Sigmoid colon (tissue), 7 donors: ENCODE measurements around the gene NFX1. TPM values are rescaled to one million over a fixed set of nuclear protein-coding genes. Genes with fewer than 3 reads are reported as not detected.
"Not testable (repeated sequence)": the region's sequence is repeated elsewhere in the genome, so short reads cannot be mapped to it uniquely, and the experiment has no call there.

ENCODE experiments used
- DNase-seq: peaks from one replicate; pipeline ENCODE4 v3.0.0-alpha.2; 2019
- H3K27ac ChIP-seq, 4 donors: fragments of 200-600 bp; sonication (generic); one replicate each; pipeline ENCODE4 v1.5.1; 2016 to 2019; ENCODE audit warnings: mild to moderate bottlenecking in 1 of 4
- H3K27me3 ChIP-seq, 3 donors: fragments of 200-600 bp; sonication (generic); one replicate each; pipeline ENCODE4 v1.5.1; 2019; ENCODE audit warnings: mild to moderate bottlenecking in 1 of 3
- H3K36me3 ChIP-seq, 4 donors: fragments of 200-600 bp; sonication (generic); one replicate each; pipeline ENCODE4 v1.5.1; 2016 to 2019
- H3K4me1 ChIP-seq, 4 donors: fragments of 200-600 bp; sonication (generic); one replicate each; pipeline ENCODE4 v1.5.1; 2017 to 2019
- H3K4me3 ChIP-seq, 4 donors: fragments of 200-600 bp; sonication (generic); one replicate each; pipeline ENCODE4 v1.5.1; 2017 to 2019; ENCODE audit warnings: mild to moderate bottlenecking in 2 of 4, moderate library complexity in 1 of 4
- H3K9me3 ChIP-seq, 4 donors: fragments of 200-600 bp in 3 of 4; sonication (generic) in 3 of 4; one replicate each; pipeline versions ENCODE4 v1.5.1 to v1.6.1; 2013 to 2019
- EP300 ChIP-seq, 4 donors: sonication (generic); formaldehyde crosslinking; IDR thresholded peaks; one replicate each; pipeline ENCODE4 v1.6.1; 2017; ENCODE audit warnings: antibody characterized with exemption in 4 of 4
- POLR2A ChIP-seq, 2 donors: fragments of 450-650 bp; IDR thresholded peaks; one replicate each; pipeline ENCODE4 v1.6.1; 2016; ENCODE audit warnings: antibody characterized with exemption in 2 of 2, mild to moderate bottlenecking in 2 of 2, moderate library complexity in 2 of 2
- POLR2AphosphoS5 ChIP-seq, 4 donors: sonication (generic); formaldehyde crosslinking; IDR thresholded peaks; one replicate each; pipeline ENCODE4 v1.6.1; 2017; ENCODE audit warnings: antibody characterized with exemption in 4 of 4
- WGBS, 2 donors: extraction: QIAGEN DNeasy Blood & Tissue Kit; methylation state at CpG; one replicate each; pipeline ENCODE4 v1.1.7; 2013; 5-methylcytosine and 5-hydroxymethylcytosine counted together
- intact Hi-C: fragments of 100-400 bp; cut with DNase I; formaldehyde crosslinking; loops from one replicate; pipeline ENCODE4 v1.15.1; 2023
- polyA plus RNA-seq, 3 donors: library from polyadenylated mRNA; stranded (reverse); fragments of 200-250 nt; gene quantifications; one replicate each; pipeline ENCODE4 v1.2.3, GENCODE V29; 2013
- total RNA-seq, 4 donors: library from RNA; depleted of rRNA; stranded (reverse); fragments of >200 nt; gene quantifications; one replicate each; pipeline ENCODE4 v1.1.0, GENCODE V29; 2016
- TF ChIP-seq, protein P1 (sequence below), 4 experiments: fragments of 450-650 bp in 3 of 4; fragments of 200-600 bp in 1 of 4; IDR thresholded peaks; one replicate each; pipeline ENCODE4 v1.5.1; 2016 to 2019; ENCODE audit warnings: antibody characterized with exemption in 4 of 4, mild to moderate bottlenecking in 3 of 4, moderate library complexity in 2 of 4
- donor health status: healthy with polysubstance abuse.
- donor health status: Bipolar disorder and iron deficiency.
- donor health status: healthy.

NFX1 gene
- total and polyA plus RNA-seq, 7 donors: 15.7 to 40.7 (median 34.3) TPM

DNA sequence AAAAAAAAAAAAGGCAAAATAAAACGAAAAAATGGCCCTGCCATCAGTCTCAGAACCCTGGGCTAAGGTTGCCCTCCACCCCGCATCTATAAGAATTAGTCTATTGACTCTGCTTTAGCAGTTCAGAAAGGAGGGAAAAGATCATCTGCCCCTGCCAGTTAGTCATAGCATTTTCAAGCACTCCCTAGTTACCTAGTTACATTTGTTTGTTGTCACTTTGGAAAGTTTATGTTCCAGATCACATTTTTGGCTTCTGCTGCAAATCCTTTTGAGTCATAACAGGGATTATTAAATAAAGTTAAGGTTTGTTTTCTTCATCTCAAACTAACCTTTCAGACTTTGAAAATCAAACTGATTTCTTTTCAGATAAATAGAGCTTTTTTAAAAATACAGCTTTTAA lies 60.0 kb downstream of the NFX1 start:
- Histone ChIP-seq H3K9me3 (no peaks in the 10 kb centered on the region), H3K4me3 (no peak overlapping the region), H3K4me1 (peaks cover 0 to 49% (median 37%) of the 10 kb centered on the region in 4 donors), H3K36me3 (peaks cover 8 to 30% (median 17%) of the 10 kb centered on the region in 4 donors), H3K27me3 (no peaks in the 10 kb centered on the region), H3K27ac (peak overlapping the region; percentile 62 to 88 (median 76))
- DNase-seq: no peak
- TF ChIP-seq EP300 (IDR thresholded peaks at IDR 0.05) (peak in 2 of 4 donors; percentile 58 to 70), POLR2AphosphoS5 (IDR thresholded peaks at IDR 0.05) (peak; percentile 33 to 78 (median 56)), POLR2A (IDR thresholded peaks at IDR 0.05) (no peak)
- TF ChIP-seq, protein P1, sequence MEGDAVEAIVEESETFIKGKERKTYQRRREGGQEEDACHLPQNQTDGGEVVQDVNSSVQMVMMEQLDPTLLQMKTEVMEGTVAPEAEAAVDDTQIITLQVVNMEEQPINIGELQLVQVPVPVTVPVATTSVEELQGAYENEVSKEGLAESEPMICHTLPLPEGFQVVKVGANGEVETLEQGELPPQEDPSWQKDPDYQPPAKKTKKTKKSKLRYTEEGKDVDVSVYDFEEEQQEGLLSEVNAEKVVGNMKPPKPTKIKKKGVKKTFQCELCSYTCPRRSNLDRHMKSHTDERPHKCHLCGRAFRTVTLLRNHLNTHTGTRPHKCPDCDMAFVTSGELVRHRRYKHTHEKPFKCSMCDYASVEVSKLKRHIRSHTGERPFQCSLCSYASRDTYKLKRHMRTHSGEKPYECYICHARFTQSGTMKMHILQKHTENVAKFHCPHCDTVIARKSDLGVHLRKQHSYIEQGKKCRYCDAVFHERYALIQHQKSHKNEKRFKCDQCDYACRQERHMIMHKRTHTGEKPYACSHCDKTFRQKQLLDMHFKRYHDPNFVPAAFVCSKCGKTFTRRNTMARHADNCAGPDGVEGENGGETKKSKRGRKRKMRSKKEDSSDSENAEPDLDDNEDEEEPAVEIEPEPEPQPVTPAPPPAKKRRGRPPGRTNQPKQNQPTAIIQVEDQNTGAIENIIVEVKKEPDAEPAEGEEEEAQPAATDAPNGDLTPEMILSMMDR (IDR thresholded peaks at IDR 0.05): no peak
- intact Hi-C loops: no loop called here
- 25 to 66% methylated on average over 2 of the region's 2 CpGs for WGBS, 2 donors

DNA sequence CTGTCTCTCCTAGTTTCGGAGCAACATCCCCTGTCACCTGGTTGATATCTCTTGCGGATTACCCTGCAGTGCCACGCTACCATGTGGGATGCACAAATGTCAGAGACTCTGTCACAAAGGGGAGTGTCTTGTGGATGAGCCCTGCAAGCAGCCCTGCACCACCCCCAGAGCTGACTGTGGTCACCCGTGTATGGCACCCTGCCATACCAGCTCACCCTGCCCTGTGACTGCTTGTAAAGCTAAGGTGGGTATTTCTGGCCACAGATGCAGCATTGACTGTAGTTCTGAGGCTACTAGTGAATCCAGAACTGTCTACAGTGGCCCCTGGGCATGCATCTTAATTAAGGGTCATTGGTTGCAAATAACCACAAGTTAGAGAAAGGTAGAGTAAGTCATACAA lies 61.2 kb downstream of the NFX1 start:
- H3K27ac ChIP-seq: peak overlapping the region in 3 of 4 donors; percentile 68 to 88 (median 83)
- WGBS, 2 donors: 85 to 90% methylated on average over 4 of the region's 4 CpGs

DNA sequence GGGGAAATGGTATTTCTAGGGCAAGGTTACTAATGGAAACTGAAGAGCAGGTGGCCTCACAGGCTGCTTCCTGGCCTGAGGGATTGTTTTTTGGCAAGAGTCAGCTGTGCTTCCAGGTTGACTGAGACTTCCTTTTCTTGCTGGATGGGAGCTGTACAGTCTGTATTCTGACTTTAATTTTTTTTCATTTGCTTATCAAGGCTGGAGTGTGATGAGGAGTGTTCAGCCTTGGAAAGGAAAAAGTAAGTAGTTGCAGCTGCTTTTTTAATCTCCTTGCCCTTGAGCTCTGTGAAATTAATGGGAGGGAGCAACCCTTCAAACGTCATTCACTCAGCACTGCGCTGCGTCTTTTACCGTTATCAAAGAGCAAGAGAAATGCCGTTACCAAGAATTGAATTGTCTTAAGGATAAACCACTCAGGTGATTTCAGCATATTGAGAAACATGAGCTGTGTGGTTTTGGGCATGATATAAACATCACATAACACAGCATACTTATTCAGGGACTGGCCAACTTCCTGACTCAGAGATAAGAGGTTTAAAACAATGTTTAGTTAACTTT lies 64.4 kb downstream of the NFX1 start:
- intact Hi-C loops: no loop called here
- H3K27ac ChIP-seq: peak overlapping the region in 2 of 4 donors; percentile 13 to 19
- H3K36me3 ChIP-seq: peaks cover 0 to 7% (median 0%) of the 10 kb centered on the region in 4 donors
- 80 to 85% methylated on average over 5 of the region's 5 CpGs for WGBS, 2 donors
- no peaks in the 10 kb centered on the region for H3K9me3 ChIP-seq
- H3K4me1 ChIP-seq: peaks cover 0 to 32% (median 25%) of the 10 kb centered on the region in 4 donors
- DNase-seq: no peak
- H3K4me3 ChIP-seq: no peak overlapping the region
- no peak for TF ChIP-seq POLR2AphosphoS5 (IDR thresholded peaks at IDR 0.05)
- no peak for TF ChIP-seq EP300 (IDR thresholded peaks at IDR 0.05)
- TF ChIP-seq POLR2A (IDR thresholded peaks at IDR 0.05): no peak
- TF ChIP-seq, protein P1 (IDR thresholded peaks at IDR 0.05): no peak
- no peaks in the 10 kb centered on the region for H3K27me3 ChIP-seq

More for the DNA sequence above, 61.2 kb downstream of the NFX1 start:
- H3K27me3 ChIP-seq: no peaks in the 10 kb centered on the region
- intact Hi-C loops: no loop called here
- no peaks in the 10 kb centered on the region for H3K9me3 ChIP-seq
- DNase-seq: no peak
- peaks cover 8 to 19% (median 12%) of the 10 kb centered on the region in 4 donors for H3K36me3 ChIP-seq
- H3K4me1 ChIP-seq: peaks cover 0 to 45% (median 34%) of the 10 kb centered on the region in 4 donors
- no peak for TF ChIP-seq POLR2AphosphoS5 (IDR thresholded peaks at IDR 0.05)
- no peak for TF ChIP-seq POLR2A (IDR thresholded peaks at IDR 0.05)
- TF ChIP-seq EP300 (IDR thresholded peaks at IDR 0.05): no peak
- TF ChIP-seq, protein P1 (IDR thresholded peaks at IDR 0.05): no peak
- H3K4me3 ChIP-seq: no peak overlapping the region

DNA sequence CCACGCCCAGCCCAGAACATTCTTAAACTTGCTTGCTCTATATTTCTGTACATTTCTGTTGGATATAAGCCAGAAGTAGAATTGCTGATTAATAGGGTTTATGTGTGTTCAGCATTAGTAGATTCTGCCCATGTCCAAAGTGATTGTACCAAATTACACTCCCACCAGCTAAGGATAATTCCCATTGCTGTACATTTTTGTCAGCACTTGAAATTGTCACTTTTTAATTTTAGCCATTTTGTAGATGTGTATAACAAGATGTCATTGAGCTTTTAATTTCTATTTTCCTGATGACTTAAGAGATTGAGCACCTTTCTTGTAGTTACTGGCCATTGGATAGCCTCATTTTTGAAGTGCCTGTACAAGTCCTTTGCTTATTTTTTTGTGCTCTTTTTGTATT lies 65.6 kb downstream of the NFX1 start:
- Histone ChIP-seq H3K27ac (no peak overlapping the region), H3K4me3 (no peak overlapping the region), H3K36me3 (peaks cover 0 to 7% (median 0%) of the 10 kb centered on the region in 4 donors), H3K27me3 (no peaks in the 10 kb centered on the region), H3K9me3 (no peaks in the 10 kb centered on the region), H3K4me1 (peaks cover 0 to 20% (median 13%) of the 10 kb centered on the region in 4 donors)
- no peak for DNase-seq
- 100% methylated on average over 1 of the region's 1 CpG for WGBS, 2 donors
- TF ChIP-seq POLR2A (IDR thresholded peaks at IDR 0.05): no peak
- TF ChIP-seq, protein P1 (IDR thresholded peaks at IDR 0.05): no peak
- TF ChIP-seq POLR2AphosphoS5 (IDR thresholded peaks at IDR 0.05): no peak
- no peak for TF ChIP-seq EP300 (IDR thresholded peaks at IDR 0.05)
- intact Hi-C loops: no loop called here

DNA sequence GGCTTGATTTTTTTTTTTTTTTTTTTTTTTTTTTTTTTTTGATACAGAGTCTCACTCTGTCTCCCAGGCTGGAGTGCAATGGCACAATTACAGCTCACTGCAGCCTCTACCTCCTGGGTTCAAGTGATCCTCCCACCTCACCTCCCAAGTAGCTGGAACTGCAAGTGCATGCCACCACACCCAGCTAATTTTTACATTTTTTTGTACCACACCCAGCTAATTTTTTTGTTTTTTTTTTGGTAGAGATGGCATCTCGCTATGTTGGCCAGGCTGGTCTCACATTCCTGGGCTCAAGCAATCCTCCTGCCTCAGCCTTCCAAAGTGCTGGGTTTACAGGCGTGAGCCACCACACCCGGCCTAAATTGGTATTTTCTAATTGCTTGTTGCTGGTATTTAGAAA lies 68.3 kb downstream of the NFX1 start:
- H3K36me3 ChIP-seq, intact Hi-C loops, DNase-seq, H3K27me3 ChIP-seq, H3K4me1 ChIP-seq, H3K27ac ChIP-seq, H3K9me3 ChIP-seq, H3K4me3 ChIP-seq: not testable (repeated sequence)
- WGBS, 2 donors: 95 to 96% methylated on average over 3 of the region's 3 CpGs
